ENCODE measurements around the gene ZNF580. TPM values are rescaled to one million over a fixed set of nuclear protein-coding genes. Genes with fewer than 3 reads are reported as not detected.

Gene ZNF580
- total and polyA plus RNA-seq, 2 of the 8 experiments (the other 6 are each of a cell fraction or from before 2014, with no cell fraction given): 12.0 to 24.6 TPM

DNA sequence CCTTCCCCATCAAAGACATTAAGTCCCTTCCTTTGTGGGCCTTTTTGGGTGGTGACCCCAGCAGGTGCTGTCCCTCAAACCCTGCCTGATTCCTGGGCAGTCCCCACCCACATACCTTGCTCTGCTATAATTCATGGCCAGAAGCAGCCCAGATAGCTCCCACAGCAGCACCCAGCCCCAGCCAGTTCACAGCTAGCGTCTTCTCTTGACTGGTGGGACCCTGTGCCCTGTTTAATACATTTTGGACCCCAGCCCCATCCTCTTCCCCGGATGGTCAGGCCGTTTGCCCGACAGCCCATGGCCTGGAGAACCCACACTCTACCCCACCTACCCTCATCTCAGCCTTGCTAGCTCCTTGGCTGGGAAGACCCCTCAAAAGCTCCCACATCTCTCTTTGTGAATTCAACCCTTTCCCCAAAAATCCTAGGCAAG lies 9.3 kb downstream of the ZNF580 start (continued):
- TF ChIP-seq, protein P1, sequence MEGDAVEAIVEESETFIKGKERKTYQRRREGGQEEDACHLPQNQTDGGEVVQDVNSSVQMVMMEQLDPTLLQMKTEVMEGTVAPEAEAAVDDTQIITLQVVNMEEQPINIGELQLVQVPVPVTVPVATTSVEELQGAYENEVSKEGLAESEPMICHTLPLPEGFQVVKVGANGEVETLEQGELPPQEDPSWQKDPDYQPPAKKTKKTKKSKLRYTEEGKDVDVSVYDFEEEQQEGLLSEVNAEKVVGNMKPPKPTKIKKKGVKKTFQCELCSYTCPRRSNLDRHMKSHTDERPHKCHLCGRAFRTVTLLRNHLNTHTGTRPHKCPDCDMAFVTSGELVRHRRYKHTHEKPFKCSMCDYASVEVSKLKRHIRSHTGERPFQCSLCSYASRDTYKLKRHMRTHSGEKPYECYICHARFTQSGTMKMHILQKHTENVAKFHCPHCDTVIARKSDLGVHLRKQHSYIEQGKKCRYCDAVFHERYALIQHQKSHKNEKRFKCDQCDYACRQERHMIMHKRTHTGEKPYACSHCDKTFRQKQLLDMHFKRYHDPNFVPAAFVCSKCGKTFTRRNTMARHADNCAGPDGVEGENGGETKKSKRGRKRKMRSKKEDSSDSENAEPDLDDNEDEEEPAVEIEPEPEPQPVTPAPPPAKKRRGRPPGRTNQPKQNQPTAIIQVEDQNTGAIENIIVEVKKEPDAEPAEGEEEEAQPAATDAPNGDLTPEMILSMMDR (IDR thresholded peaks at IDR 0.05; ENCODE audit: control extremely low read depth in 1 of 3, insufficient read depth in 1 of 3, low read depth in 1 of 3, low read length in 3 of 3): no peak
- TF ChIP-seq CTBP2 (IDR thresholded peaks at IDR 0.05; ENCODE audit: borderline replicate concordance, insufficient read depth, insufficient read length, low read length) (no peak), GTF2F1 (IDR thresholded peaks at IDR 0.05; ENCODE audit: borderline replicate concordance, low read depth, low read length) (no peak)

All from H1 (cell line).